ENCODE results near the gene NETO1.

Gene NETO1

GRCh38 chr18:72799106-72799505 lies 68.7 kb downstream of the NETO1 start:
- Histone ChIP-seq H3K27ac (no peak overlapping the region), H3K4me3 (no peak overlapping the region)
- TF ChIP-seq, protein P1, sequence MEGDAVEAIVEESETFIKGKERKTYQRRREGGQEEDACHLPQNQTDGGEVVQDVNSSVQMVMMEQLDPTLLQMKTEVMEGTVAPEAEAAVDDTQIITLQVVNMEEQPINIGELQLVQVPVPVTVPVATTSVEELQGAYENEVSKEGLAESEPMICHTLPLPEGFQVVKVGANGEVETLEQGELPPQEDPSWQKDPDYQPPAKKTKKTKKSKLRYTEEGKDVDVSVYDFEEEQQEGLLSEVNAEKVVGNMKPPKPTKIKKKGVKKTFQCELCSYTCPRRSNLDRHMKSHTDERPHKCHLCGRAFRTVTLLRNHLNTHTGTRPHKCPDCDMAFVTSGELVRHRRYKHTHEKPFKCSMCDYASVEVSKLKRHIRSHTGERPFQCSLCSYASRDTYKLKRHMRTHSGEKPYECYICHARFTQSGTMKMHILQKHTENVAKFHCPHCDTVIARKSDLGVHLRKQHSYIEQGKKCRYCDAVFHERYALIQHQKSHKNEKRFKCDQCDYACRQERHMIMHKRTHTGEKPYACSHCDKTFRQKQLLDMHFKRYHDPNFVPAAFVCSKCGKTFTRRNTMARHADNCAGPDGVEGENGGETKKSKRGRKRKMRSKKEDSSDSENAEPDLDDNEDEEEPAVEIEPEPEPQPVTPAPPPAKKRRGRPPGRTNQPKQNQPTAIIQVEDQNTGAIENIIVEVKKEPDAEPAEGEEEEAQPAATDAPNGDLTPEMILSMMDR (IDR thresholded peaks at IDR 0.05): no peak
- DNase-seq (ENCODE audit: low spot score): no peak

DNA sequence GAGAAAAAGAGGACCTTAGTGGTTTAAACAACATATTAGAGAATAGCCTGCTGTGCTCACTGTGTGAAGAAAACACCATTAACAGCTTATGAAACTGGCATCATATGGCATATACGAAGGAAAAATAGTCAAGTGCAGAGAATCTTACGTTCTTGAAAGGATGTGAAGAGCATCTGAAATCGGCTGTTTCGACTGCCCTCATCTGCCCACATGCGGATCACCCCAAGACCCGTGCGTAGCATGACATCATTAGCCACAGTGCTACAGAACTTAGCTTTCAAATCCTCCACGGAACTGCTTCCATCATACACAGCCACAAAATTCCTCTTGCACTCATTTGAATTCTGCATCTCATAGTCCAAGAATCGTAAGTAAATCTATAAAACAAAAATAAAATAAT lies 84.3 kb downstream of the NETO1 start:
- H3K4me3 ChIP-seq: no peak overlapping the region
- DNase-seq (ENCODE audit: low spot score): no peak
- TF ChIP-seq, protein P1 (IDR thresholded peaks at IDR 0.05): no peak
- no peak overlapping the region for H3K27ac ChIP-seq

DNA sequence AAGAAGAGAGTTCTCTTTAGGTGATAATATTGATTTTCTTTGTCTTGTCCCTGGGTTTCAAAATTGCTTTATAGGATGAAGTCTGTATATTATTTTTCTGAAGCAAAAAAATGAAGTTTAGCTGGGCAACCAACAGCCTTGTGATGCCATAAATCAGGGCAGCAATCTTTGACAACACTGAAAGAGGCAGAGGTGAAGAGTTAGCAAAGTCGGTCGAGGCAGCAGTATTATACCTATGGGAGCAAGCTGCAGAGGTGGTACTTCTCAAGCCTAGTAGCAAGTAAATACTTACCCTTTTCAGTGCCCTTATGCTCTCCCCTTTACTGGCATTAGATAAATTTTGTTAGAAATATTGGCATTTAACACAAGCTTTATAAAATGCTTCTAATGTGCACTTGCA lies 92.9 kb downstream of the NETO1 start:
- no peak overlapping the region for H3K4me3 ChIP-seq
- no peak overlapping the region for H3K27ac ChIP-seq
- DNase-seq (ENCODE audit: low spot score): no peak
- TF ChIP-seq, protein P1 (IDR thresholded peaks at IDR 0.05): no peak

GRCh38 chr18:72772916-72773315 lies 94.9 kb downstream of the NETO1 start:
- TF ChIP-seq, protein P1 (IDR thresholded peaks at IDR 0.05): no peak
- H3K4me3 ChIP-seq: no peak overlapping the region
- no peak for DNase-seq (ENCODE audit: low spot score)
- no peak overlapping the region for H3K27ac ChIP-seq

DNA sequence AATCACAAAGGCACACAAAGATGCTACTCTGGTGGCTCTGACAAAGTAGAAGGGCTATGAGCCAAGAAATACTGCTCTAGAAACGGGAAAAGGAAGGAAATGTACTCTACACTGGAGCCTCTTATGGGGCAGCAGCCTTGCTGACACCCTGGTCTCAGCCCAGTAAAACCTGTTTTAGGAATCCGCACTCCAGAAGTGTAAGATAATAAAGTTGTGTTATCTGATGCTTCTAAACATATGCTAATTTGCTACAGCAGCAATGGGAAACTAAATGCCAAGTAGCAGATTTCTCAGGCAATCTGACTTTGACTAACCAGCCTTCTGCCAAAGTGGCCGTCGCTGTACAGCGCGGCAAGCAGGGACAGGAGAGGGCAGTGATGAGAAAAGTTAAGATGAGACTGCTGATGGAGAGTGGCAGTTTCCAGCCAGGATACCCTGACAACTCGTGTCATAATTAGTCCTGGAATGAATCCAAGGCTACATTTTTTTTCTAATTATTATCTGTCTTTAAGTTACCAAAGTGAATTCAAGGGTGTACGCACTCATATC lies 99.0 kb downstream of the NETO1 start:
- DNase-seq (ENCODE audit: low spot score): no peak
- H3K27ac ChIP-seq: no peak overlapping the region
- TF ChIP-seq, protein P1 (IDR thresholded peaks at IDR 0.05): no peak
- no peak overlapping the region for H3K4me3 ChIP-seq

- no peak overlapping the region for H3K27ac ChIP-seq
- H3K4me3 ChIP-seq: no peak overlapping the region
- DNase-seq (ENCODE audit: low spot score): no peak
- TF ChIP-seq, protein P1 (IDR thresholded peaks at IDR 0.05): peak; percentile 54
Observed at GRCh38 chr18:72762515-72763122, 105.2 kb downstream of the NETO1 start.

- Histone ChIP-seq H3K27ac (no peak overlapping the region), H3K4me3 (no peak overlapping the region)
- TF ChIP-seq, protein P1 (IDR thresholded peaks at IDR 0.05): no peak
- no peak for DNase-seq (ENCODE audit: low spot score)
Observed at GRCh38 chr18:72752220-72752619, 115.6 kb downstream of the NETO1 start.
